Measurements from ENCODE around the gene KCNH6. TPM values are rescaled to one million over a fixed set of nuclear protein-coding genes. Genes with fewer than 3 reads are reported as not detected.

Gene KCNH6
- total RNA-seq, 1 experiment from 2014 or later, result 1.6 TPM

- Histone ChIP-seq H3K14ac (ENCODE audit: insufficient read depth, low read length) (no peak overlapping the region), H3K9me3 (ENCODE audit: control insufficient read depth, low read depth, low read length) (no peaks in the 10 kb centered on the region)
- no peak overlapping the region for H3K27ac Mint-ChIP-seq
Observed at GRCh38 chr17:63514974-63515373, 8.2 kb upstream of the KCNH6 start.

More at GRCh38 chr17:63514974-63515373, 8.2 kb upstream of the KCNH6 start:
- Histone ChIP-seq H2BK12ac (ENCODE audit: insufficient read length, low read depth, low read length) (no peak overlapping the region), H2BK15ac (ENCODE audit: low read depth, low read length) (no peak overlapping the region), H3T11ph (ENCODE audit: low read length) (no peak overlapping the region), H3K27ac (ENCODE audit: insufficient read length, low read depth, low read length) (no peak overlapping the region), H4K91ac (ENCODE audit: insufficient read length, low read depth, low read length) (no peak overlapping the region), H3K4me2 (ENCODE audit: insufficient read depth, insufficient read length, low read length) (no peak overlapping the region), H2BK5ac (ENCODE audit: insufficient read length, low read length) (no peak overlapping the region), H2BK120ac (ENCODE audit: low read depth, low read length, poor library complexity, severe bottlenecking) (no peak overlapping the region), H3K79me1 (ENCODE audit: insufficient read depth, low read depth, low read length, poor library complexity, severe bottlenecking) (no peaks in the 10 kb centered on the region), H4K20me1 (ENCODE audit: control insufficient read depth, insufficient read depth, insufficient read length) (no peaks in the 10 kb centered on the region), H3K79me2 (ENCODE audit: insufficient read depth, low read length) (no peaks in the 10 kb centered on the region), H2AFZ (ENCODE audit: low read length) (no peak overlapping the region), H3K27me3 (ENCODE audit: insufficient read depth, low read length) (no peaks in the 10 kb centered on the region), H3K56ac (ENCODE audit: insufficient read length, low read depth, low read length) (no peak overlapping the region), H2AK5ac (ENCODE audit: insufficient read length, low read length) (no peak overlapping the region), H4K5ac (ENCODE audit: insufficient read length, low read depth, low read length) (no peak overlapping the region), H4K8ac (replicated peaks; ENCODE audit: insufficient read length, low read depth, low read length) (no peak overlapping the region), H3K23ac (ENCODE audit: insufficient read length, low read depth, low read length) (no peak overlapping the region), H3K4me1 (ENCODE audit: insufficient read depth, low read length) (no peaks in the 10 kb centered on the region), H3K4ac (ENCODE audit: low read depth, low read length) (no peak overlapping the region), H3K9ac (ENCODE audit: extremely low read depth, insufficient read length, low read length) (no peak overlapping the region), H3K23me2 (ENCODE audit: insufficient read length, low read depth, low read length, poor library complexity, severe bottlenecking) (no peaks in the 10 kb centered on the region), H2BK20ac (ENCODE audit: low read depth, low read length, poor library complexity, severe bottlenecking) (no peak overlapping the region), H3K18ac (ENCODE audit: insufficient read length, low read depth, low read length) (no peak overlapping the region)
- Mint-ChIP-seq H3K4me1 (0 out of 4 replicates have a peak, but pooled peaks cover 0 to 2% of the 10 kb centered on the region in 2 experiments), H3K36me3 (ENCODE audit: insufficient read depth in 1 of 3, low read depth in 3 of 3) (no peaks in the 10 kb centered on the region), H3K4me3 (no peak overlapping the region), H3K27me3 (ENCODE audit: low read depth) (peaks cover 7% of the 10 kb centered on the region; the same call in 1 of the 2 replicates), H3K9me3 (no peaks in the 10 kb centered on the region)
- no peak for DNase-seq
- no CpG with 5 or more reads among the region's 2 CpGs for WGBS (ENCODE audit: extremely low coverage, insufficient read length, low lambda C conversion rate)
- no peak for TF ChIP-seq CTCF (conservative IDR thresholded peaks at IDR 0.05)

Data from H9 (cell line).